ENCODE measurements around the gene SDK2.

DNA sequence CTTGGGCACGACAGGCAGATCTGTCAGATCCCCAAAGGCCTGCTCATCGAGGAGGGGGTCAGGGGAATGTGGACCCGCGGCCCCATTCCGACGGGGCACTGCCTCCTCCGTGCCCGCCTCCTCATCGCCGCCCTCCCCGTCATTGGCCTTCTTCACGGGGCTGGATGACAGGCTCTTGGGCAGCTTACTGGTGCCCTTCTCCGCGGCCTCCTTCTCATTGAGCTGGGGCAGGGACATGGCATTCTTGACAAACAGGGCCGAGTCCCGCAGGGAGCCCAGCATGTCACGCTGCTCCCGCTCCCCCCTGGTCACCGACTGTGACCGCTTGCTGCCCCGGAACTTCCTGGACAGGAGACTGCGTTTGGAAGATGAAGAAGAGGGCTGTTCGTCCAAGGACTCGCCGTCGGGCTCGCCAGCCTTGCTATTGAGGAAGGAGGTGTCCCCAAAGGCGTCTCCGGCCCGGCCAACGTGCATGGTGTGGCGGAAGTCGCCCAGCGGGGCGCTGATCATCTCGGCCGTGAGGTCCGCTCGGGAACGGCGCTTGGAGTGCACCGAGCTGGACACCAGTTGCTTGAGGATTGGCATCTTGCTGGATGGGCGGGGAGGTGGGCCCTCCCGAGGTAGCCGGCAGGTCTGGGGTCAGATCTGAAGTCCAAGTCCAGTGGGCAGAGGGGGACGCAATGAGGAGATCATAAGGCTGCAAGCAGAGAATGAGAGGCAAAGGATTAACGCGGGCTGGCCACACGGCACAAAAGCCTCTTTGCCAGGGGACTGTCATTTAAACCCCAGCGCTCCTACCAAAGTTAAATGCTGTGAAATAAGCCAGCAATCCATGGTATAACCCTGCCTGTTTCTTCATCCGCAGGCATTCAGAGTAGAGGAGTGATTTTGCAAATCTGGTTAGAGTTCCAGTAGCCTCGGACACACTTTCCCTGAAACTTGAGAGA lies 358.1 kb downstream of the SDK2 start:
- TF ChIP-seq, protein P1, sequence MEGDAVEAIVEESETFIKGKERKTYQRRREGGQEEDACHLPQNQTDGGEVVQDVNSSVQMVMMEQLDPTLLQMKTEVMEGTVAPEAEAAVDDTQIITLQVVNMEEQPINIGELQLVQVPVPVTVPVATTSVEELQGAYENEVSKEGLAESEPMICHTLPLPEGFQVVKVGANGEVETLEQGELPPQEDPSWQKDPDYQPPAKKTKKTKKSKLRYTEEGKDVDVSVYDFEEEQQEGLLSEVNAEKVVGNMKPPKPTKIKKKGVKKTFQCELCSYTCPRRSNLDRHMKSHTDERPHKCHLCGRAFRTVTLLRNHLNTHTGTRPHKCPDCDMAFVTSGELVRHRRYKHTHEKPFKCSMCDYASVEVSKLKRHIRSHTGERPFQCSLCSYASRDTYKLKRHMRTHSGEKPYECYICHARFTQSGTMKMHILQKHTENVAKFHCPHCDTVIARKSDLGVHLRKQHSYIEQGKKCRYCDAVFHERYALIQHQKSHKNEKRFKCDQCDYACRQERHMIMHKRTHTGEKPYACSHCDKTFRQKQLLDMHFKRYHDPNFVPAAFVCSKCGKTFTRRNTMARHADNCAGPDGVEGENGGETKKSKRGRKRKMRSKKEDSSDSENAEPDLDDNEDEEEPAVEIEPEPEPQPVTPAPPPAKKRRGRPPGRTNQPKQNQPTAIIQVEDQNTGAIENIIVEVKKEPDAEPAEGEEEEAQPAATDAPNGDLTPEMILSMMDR (IDR thresholded peaks at IDR 0.05), result no peak
- TF ChIP-seq POLR2A (IDR thresholded peaks at IDR 0.05), result no peak

Measured in Peyer's patch (tissue), 4 donors.